Prostate gland (tissue), 2 donors: ENCODE data around the gene BCAP31. TPM values are rescaled to one million over a fixed set of nuclear protein-coding genes. Genes with fewer than 3 reads are reported as not detected.

Experiments
- DNase-seq: peaks from one replicate; pipeline ENCODE4 v3.0.0-alpha.2; 2019; ENCODE audit warnings: low spot score
- H3K27ac ChIP-seq, 2 donors: fragments of 200-600 bp; sonication (generic); 2 replicates each; pipeline ENCODE4 v1.5.1; 2017 to 2019
- H3K27me3 ChIP-seq: fragments of 200-600 bp; sonication (generic); replicated peaks from 2 replicates; pipeline ENCODE4 v1.5.1; 2019; ENCODE audit not compliant: insufficient read depth
- H3K36me3 ChIP-seq, 2 donors: fragments of 200-600 bp; sonication (generic); 1 replicate in 1 of 2; 2 replicates in 1 of 2; pipeline versions ENCODE4 v1.5.1 to v1.8.1; 2017 to 2019
- H3K4me1 ChIP-seq: fragments of 200-600 bp; sonication (generic); replicated peaks from 2 replicates; pipeline ENCODE4 v1.5.1; 2019
- H3K4me3 ChIP-seq, 2 donors: fragments of 200-600 bp; sonication (generic); 2 replicates each; pipeline ENCODE4 v1.5.1; 2017 to 2019
- H3K9me3 ChIP-seq: fragments of 200-600 bp; sonication (generic); 2 replicates; pipeline ENCODE4 v1.5.1; 2017
- POLR2A ChIP-seq: fragments of 450-650 bp; IDR thresholded peaks from one replicate; pipeline ENCODE4 v1.6.1; 2016; ENCODE audit warnings: antibody characterized with exemption, mild to moderate bottlenecking
- POLR2AphosphoS5 ChIP-seq: sonication (generic); formaldehyde crosslinking; IDR thresholded peaks from one replicate; pipeline ENCODE4 v1.6.1; 2017; ENCODE audit warnings: antibody characterized with exemption
- WGBS: methylation state at CpG from one replicate; pipeline ENCODE4 v1.1.5; 2018; 5-methylcytosine and 5-hydroxymethylcytosine counted together
- intact Hi-C: fragments of 100-400 bp; cut with DNase I; formaldehyde crosslinking; loops from one replicate; pipeline ENCODE4 v1.14.2; 2022
- small RNA-seq, 2 donors: library from RNA; depleted of rRNA; stranded (forward); fragments of <200 nt; gene quantifications; one replicate each; pipeline ENCODE3, GENCODE V24; 2016
- total RNA-seq, 2 donors: library from RNA; depleted of rRNA; stranded (reverse); fragments of >200 nt; gene quantifications; one replicate each; pipeline ENCODE4 v1.1.0, GENCODE V29; 2016
- TF ChIP-seq, protein P1 (sequence below), 4 experiments: fragments of 200-600 bp in 2 of 4; fragments of 450-650 bp in 2 of 4; sonication (generic) in 2 of 4; IDR thresholded peaks; 1 replicate in 3 of 4; 2 replicates in 1 of 4; pipeline ENCODE4 v1.5.1; 2016 to 2019; ENCODE audit warnings: antibody characterized with exemption in 4 of 4, mild to moderate bottlenecking in 2 of 4, moderate library complexity in 2 of 4

Gene BCAP31
- total RNA-seq, 2 donors from 2014 or later: 144 to 244 TPM

DNA sequence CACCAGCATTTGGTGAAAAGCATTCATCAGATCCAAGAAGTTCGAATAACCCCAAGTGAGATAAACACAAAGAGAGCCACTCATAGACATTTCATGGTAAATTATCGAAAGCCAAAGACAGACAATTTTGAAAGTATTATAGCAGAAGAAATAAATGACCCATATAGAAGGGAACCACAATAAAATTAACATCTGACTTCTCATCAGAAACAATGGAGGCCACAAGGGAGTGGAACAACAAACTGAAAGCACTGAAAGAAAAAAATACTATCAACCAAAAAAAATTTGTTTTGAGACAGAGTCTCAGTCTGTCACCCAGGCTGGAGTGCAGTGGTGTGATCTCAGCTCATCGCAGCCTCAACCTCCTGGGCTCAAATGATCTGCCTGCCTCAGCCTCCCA, 64.9 kb downstream of the BCAP31 start:
- H3K36me3 ChIP-seq: no peaks in the 10 kb centered on the region
- no peak overlapping the region for H3K4me3 ChIP-seq
- DNase-seq: no peak
- no peaks in the 10 kb centered on the region for H3K9me3 ChIP-seq
- no peaks in the 10 kb centered on the region for H3K4me1 ChIP-seq
- TF ChIP-seq POLR2AphosphoS5: no peak
- TF ChIP-seq, protein P1, sequence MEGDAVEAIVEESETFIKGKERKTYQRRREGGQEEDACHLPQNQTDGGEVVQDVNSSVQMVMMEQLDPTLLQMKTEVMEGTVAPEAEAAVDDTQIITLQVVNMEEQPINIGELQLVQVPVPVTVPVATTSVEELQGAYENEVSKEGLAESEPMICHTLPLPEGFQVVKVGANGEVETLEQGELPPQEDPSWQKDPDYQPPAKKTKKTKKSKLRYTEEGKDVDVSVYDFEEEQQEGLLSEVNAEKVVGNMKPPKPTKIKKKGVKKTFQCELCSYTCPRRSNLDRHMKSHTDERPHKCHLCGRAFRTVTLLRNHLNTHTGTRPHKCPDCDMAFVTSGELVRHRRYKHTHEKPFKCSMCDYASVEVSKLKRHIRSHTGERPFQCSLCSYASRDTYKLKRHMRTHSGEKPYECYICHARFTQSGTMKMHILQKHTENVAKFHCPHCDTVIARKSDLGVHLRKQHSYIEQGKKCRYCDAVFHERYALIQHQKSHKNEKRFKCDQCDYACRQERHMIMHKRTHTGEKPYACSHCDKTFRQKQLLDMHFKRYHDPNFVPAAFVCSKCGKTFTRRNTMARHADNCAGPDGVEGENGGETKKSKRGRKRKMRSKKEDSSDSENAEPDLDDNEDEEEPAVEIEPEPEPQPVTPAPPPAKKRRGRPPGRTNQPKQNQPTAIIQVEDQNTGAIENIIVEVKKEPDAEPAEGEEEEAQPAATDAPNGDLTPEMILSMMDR (IDR thresholded peaks at IDR 0.05): no peak
- no peak for TF ChIP-seq POLR2A
- WGBS: 96% methylated on average over 3 of the region's 3 CpGs
- intact Hi-C loops: no loop called here
- no peak overlapping the region for H3K27ac ChIP-seq
- H3K27me3 ChIP-seq: no peaks in the 10 kb centered on the region

DNA sequence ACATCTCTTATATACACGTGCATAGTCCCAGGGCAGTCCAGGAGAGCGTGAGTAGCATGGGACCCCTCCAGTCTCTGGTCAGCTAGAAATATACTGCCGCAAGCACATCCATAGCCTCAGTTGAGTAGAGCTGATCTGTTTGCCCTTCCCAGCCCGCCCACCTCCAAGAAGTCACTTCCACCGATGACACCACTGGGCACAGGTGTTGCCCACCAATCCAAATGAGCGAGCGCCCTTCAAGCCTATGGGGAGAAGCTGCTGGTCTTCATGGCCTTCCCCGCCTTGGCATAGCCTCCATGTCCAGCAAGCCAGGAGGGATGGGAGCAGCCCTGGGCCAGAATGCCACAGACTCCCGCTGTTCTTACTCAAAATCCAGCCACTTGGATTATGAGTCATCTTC, 67.0 kb downstream of the BCAP31 start:
- Histone ChIP-seq H3K4me3 (no peak overlapping the region), H3K4me1 (no peaks in the 10 kb centered on the region), H3K9me3 (no peaks in the 10 kb centered on the region), H3K27ac (no peak overlapping the region), H3K36me3 (no peaks in the 10 kb centered on the region), H3K27me3 (no peaks in the 10 kb centered on the region)
- TF ChIP-seq POLR2AphosphoS5: no peak
- TF ChIP-seq POLR2A: no peak
- TF ChIP-seq, protein P1 (IDR thresholded peaks at IDR 0.05): no peak
- no peak for DNase-seq
- WGBS: 89% methylated on average over 7 of the region's 9 CpGs
- intact Hi-C loops: no loop called here

DNA sequence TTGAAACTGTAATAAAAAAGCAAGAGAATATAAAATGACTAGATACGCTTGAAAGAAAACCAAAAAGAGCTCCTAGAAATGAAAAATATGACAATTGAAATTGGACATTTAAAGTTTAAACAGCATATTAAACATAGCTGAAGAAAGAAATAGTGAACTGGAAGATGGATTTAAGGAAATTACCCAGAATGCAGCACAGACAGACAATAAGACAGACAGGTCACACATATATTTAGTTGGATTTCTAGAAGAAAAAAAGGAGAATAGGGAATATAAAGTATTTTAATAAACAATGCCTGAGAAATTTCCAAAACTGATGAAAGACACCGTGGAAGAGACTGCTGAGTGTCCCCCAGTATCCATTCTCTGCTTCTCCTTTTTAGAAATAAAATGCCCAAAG, 70.6 kb downstream of the BCAP31 start:
- TF ChIP-seq, protein P1 (IDR thresholded peaks at IDR 0.05): no peak
- no peak for TF ChIP-seq POLR2AphosphoS5
- TF ChIP-seq POLR2A: no peak
- H3K27me3 ChIP-seq: no peaks in the 10 kb centered on the region
- WGBS: 97% methylated on average over 2 of the region's 2 CpGs
- H3K9me3 ChIP-seq: no peaks in the 10 kb centered on the region
- H3K27ac ChIP-seq: no peak overlapping the region
- no peak overlapping the region for H3K4me3 ChIP-seq
- DNase-seq: no peak
- intact Hi-C loops: no loop called here
- no peaks in the 10 kb centered on the region for H3K4me1 ChIP-seq
- no peaks in the 10 kb centered on the region for H3K36me3 ChIP-seq

GRCh38 chrX:153651540-153652079, 72.6 kb downstream of the BCAP31 start:
- no peaks in the 10 kb centered on the region for H3K27me3 ChIP-seq
- no peak overlapping the region for H3K4me3 ChIP-seq
- H3K36me3 ChIP-seq: no peaks in the 10 kb centered on the region
- no peaks in the 10 kb centered on the region for H3K4me1 ChIP-seq
- intact Hi-C loops: no loop called here
- no peaks in the 10 kb centered on the region for H3K9me3 ChIP-seq
- 78% methylated on average over 6 of the region's 9 CpGs for WGBS
- no peak overlapping the region for H3K27ac ChIP-seq
- TF ChIP-seq POLR2AphosphoS5: no peak
- TF ChIP-seq, protein P1 (IDR thresholded peaks at IDR 0.05): no peak
- TF ChIP-seq POLR2A: no peak
- no peak for DNase-seq

GRCh38 chrX:153650959-153651358, 73.2 kb downstream of the BCAP31 start:
- WGBS: 92% methylated on average over 12 of the region's 13 CpGs
- H3K27me3 ChIP-seq: no peaks in the 10 kb centered on the region
- intact Hi-C loops: no loop called here
- H3K36me3 ChIP-seq: no peaks in the 10 kb centered on the region
- no peaks in the 10 kb centered on the region for H3K4me1 ChIP-seq
- H3K27ac ChIP-seq: no peak overlapping the region
- no peak for DNase-seq
- no peaks in the 10 kb centered on the region for H3K9me3 ChIP-seq
- TF ChIP-seq POLR2AphosphoS5 (no peak), POLR2A (no peak)
- TF ChIP-seq, protein P1 (IDR thresholded peaks at IDR 0.05): no peak
- H3K4me3 ChIP-seq: no peak overlapping the region

Small RNA genes lying within 50 kb of the gene (small RNA-seq; reads per million reads assigned to genes)
- gene RN7SL687P: 0 reads per million in 2 donors

Other genes with a start within 250 kb of the BCAP31 start
- gene BGN, start 229.4 kb downstream of the BCAP31 start, total RNA-seq: 100 to 1,000 TPM in 1 of 2 donors, 10 to 100 TPM in 1; 16.9 to 174 TPM
- under 1 TPM in 1 of 2 donors, not detected in 1; 0.85 TPM for gene ATP2B3, start 206.7 kb downstream of the BCAP31 start, total RNA-seq
- 10 to 100 TPM; 33.8 to 55.9 TPM for gene CCNQ, start 125.2 kb downstream of the BCAP31 start, total RNA-seq
- 1 to 10 TPM in 1 of 2 donors, not detected in 1; 3.5 TPM for gene DUSP9, start 77.2 kb downstream of the BCAP31 start, total RNA-seq
- gene PNCK, start 50.6 kb downstream of the BCAP31 start, total RNA-seq: 10 to 100 TPM in 1 of 2 donors, 1 to 10 TPM in 1; 8.5 to 50.6 TPM
- gene SLC6A8, start 36.5 kb downstream of the BCAP31 start, total RNA-seq: 10 to 100 TPM; 25.4 to 95.4 TPM
- gene ABCD1, start 469 bp upstream of the BCAP31 start, total RNA-seq: 10 to 100 TPM in 1 of 2 donors, 1 to 10 TPM in 1; 9.7 to 97.8 TPM
- gene PLXNB3, start 39.9 kb upstream of the BCAP31 start, total RNA-seq: 10 to 100 TPM; 20.9 to 52.7 TPM
- gene SRPK3, start 56.7 kb upstream of the BCAP31 start, total RNA-seq: 1 to 10 TPM; 1.4 to 2.7 TPM
- gene IDH3G, start 70.0 kb upstream of the BCAP31 start, total RNA-seq: 100 to 1,000 TPM; 106 to 122 TPM
- gene SSR4, start 70.3 kb upstream of the BCAP31 start, total RNA-seq: 100 to 1,000 TPM; 288 to 623 TPM
- 10 to 100 TPM in 1 of 2 donors, 1 to 10 TPM in 1; 7.2 to 16.8 TPM for gene PDZD4, start 106.2 kb upstream of the BCAP31 start, total RNA-seq
- 10 to 100 TPM in 1 of 2 donors, under 1 TPM in 1; 0.73 to 18.0 TPM for gene L1CAM, start 161.8 kb upstream of the BCAP31 start, total RNA-seq
- 1 to 10 TPM in 1 of 2 donors, under 1 TPM in 1; 0.41 to 2.5 TPM for gene AVPR2, start 180.3 kb upstream of the BCAP31 start, total RNA-seq
- gene ARHGAP4, start 201.9 kb upstream of the BCAP31 start, total RNA-seq: 10 to 100 TPM; 11.9 to 41.1 TPM
- gene NAA10, start 210.7 kb upstream of the BCAP31 start, total RNA-seq: 10 to 100 TPM; 47.5 to 64.9 TPM
- 1 to 10 TPM; 2.4 to 4.4 TPM for gene RENBP, start 220.3 kb upstream of the BCAP31 start, total RNA-seq
- 100 to 1,000 TPM in 1 of 2 donors, 10 to 100 TPM in 1; 67.7 to 115 TPM for gene HCFC1, start 247.4 kb upstream of the BCAP31 start, total RNA-seq
- gene TMEM187, start 248.4 kb upstream of the BCAP31 start, total RNA-seq: 10 to 100 TPM; 16.9 to 18.2 TPM